Peyer's patch (tissue), 4 donors: ENCODE results near the gene MSANTD1.

ENCODE experiments used
- CTCF ChIP-seq, 6 experiments: fragments of 450-650 bp in 4 of 6; fragments of 200-600 bp in 2 of 6; sonication (generic) in 1 of 6; IDR thresholded peaks; one replicate each; pipeline ENCODE4 v1.5.1; 2017 to 2019; ENCODE audit warnings: antibody characterized with exemption in 6 of 6, mild to moderate bottlenecking in 3 of 6, moderate library complexity in 1 of 6
- POLR2A ChIP-seq, 2 donors: fragments of 450-650 bp; IDR thresholded peaks; one replicate each; pipeline ENCODE4 v1.5.1; 2017; ENCODE audit warnings: antibody characterized with exemption in 2 of 2, mild to moderate bottlenecking in 2 of 2, moderate library complexity in 2 of 2

DNA sequence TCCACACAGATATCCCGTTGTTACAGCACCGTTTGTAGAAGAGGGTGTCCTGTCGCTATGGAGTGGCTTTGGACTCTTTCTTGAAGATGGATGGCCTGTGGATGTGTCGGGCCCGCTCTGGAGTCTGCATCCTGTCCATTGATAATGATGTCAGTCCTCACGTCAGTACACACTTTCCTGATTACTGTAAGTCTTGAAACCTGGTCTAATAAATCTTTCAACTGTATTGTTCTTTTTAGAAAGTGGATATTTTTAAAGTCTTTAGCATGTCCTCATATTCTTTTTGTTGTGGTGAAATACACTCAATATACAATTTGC is 14.9 kb downstream of the MSANTD1 start:
- TF ChIP-seq CTCF (IDR thresholded peaks at IDR 0.05): no peak
- TF ChIP-seq POLR2A (IDR thresholded peaks at IDR 0.05): no peak
